ENCODE results near the gene MFSD6.
"Not testable (repeated sequence)": the region's sequence is repeated elsewhere in the genome, so short reads cannot be mapped to it uniquely, and the experiment has no call there.

Gene MFSD6

GRCh38 chr2:190468354-190468753 is 60.2 kb downstream of the MFSD6 start:
- not testable (repeated sequence) for DNase-seq

- no peak for DNase-seq
These were observed 60.8 kb downstream of the MFSD6 start for GRCh38 chr2:190468814-190469569.

- peak; percentile 17 for DNase-seq
These were observed 61.6 kb downstream of the MFSD6 start for GRCh38 chr2:190469771-190470170.

GRCh38 chr2:190470256-190470826 is 62.2 kb downstream of the MFSD6 start:
- no peak for DNase-seq

GRCh38 chr2:190477661-190478454 is 69.7 kb downstream of the MFSD6 start:
- no peak for DNase-seq

- DNase-seq = no peak
These were observed 70.5 kb downstream of the MFSD6 start for GRCh38 chr2:190478572-190479195.

- no peak for DNase-seq
These were observed 73.2 kb downstream of the MFSD6 start for GRCh38 chr2:190481339-190481738.

GRCh38 chr2:190482451-190482850 is 74.3 kb downstream of the MFSD6 start:
- no peak for DNase-seq

- no peak for DNase-seq
These were observed 78.0 kb downstream of the MFSD6 start for GRCh38 chr2:190486037-190486623.

- no peak for DNase-seq
These were observed 80.5 kb downstream of the MFSD6 start for GRCh38 chr2:190488516-190489233.

- no peak for DNase-seq
These were observed 81.3 kb downstream of the MFSD6 start for GRCh38 chr2:190489475-190489874.

- no peak for DNase-seq
These were observed 82.3 kb downstream of the MFSD6 start for GRCh38 chr2:190490502-190490901.

- no peak for DNase-seq
These were observed 84.9 kb downstream of the MFSD6 start for GRCh38 chr2:190493095-190493494.

- DNase-seq = not testable (repeated sequence)
These were observed 86.6 kb downstream of the MFSD6 start for GRCh38 chr2:190494600-190495227.

GRCh38 chr2:190497428-190497827 is 89.3 kb downstream of the MFSD6 start:
- DNase-seq = no peak

GRCh38 chr2:190499273-190499672 is 91.1 kb downstream of the MFSD6 start:
- no peak for DNase-seq

- DNase-seq = no peak
These were observed 91.9 kb downstream of the MFSD6 start for GRCh38 chr2:190500054-190500502.

- no peak for DNase-seq
These were observed 93.1 kb downstream of the MFSD6 start for GRCh38 chr2:190501231-190501630.

GRCh38 chr2:190501702-190502407 is 93.7 kb downstream of the MFSD6 start:
- DNase-seq = no peak

GRCh38 chr2:190503088-190503487 is 94.9 kb downstream of the MFSD6 start:
- no peak for DNase-seq

- no peak for DNase-seq
These were observed 96.8 kb downstream of the MFSD6 start for GRCh38 chr2:190504912-190505311.

Measured in CD4-positive, alpha-beta T cell treated with Interferon gamma for 1 hour (primary cell).